HepG2 (cell line): ENCODE data around the gene CLDND2. TPM values are rescaled to one million over a fixed set of nuclear protein-coding genes. Genes with fewer than 3 reads are reported as not detected.

Experiments
- ATAC-seq: fragments of 200-7000 bp; cut with Tn5 transposase; 3 replicates; pipeline ENCODE4 v1.9.1; 2020; ENCODE audit warnings: mild to moderate bottlenecking, moderate library complexity
- BruUV-seq: library from RNA; stranded (reverse); fragments of 400-500 nt; replicated peaks from 2 replicates; lab custom pipeline; 2021; lab: Mats Ljungman, UMichigan
- CTCF ChIA-PET: fragments of 300-600 bp; formaldehyde crosslinking; extraction: SDS; loops from one replicate; lab custom pipeline; 2021; ENCODE audit warnings: low total read pairs, inconsistent platforms, low intra/inter-chr PET ratio; lab: Yijun Ruan, JAX
- POLR2A ChIA-PET: fragments of 350-600 bp; sonication (Branson Sonifier 250); formaldehyde crosslinking; loops from one replicate; lab custom pipeline; 2020; ENCODE audit warnings: antibody characterized with exemption, inconsistent platforms; lab: Yijun Ruan, JAX
- DNase-seq: peaks from one replicate; pipeline ENCODE4 v3.0.0-alpha.2; 2015; ENCODE audit warnings: low spot score
- FAIRE-seq: peaks from 3 replicates; lab custom pipeline; 2011; peaks lifted over from hg19 to GRCh38; lab: Jason Lieb, UNC
- H2AFZ ChIP-seq: one replicate; pipeline ENCODE4 v1.6.1; 2011; ENCODE audit warnings: low read length, inconsistent platforms
- H3K27ac ChIP-seq: fragments of 300-600 bp; 3 replicates; pipeline ENCODE4 v1.8.0; 2011; ENCODE audit warnings: mixed run types, mild to moderate bottlenecking, mixed read lengths, low read length, inconsistent platforms; ENCODE audit not compliant: insufficient read depth; ENCODE audit errors: extremely low read length
- H3K27me3 ChIP-seq, 2 experiments: fragments of 200-600 bp in 1 of 2; 2 replicates in 1 of 2; 3 replicates in 1 of 2; pipeline versions ENCODE4 v1.6.0 to v1.8.0; 2011; ENCODE audit warnings: low read length in 2 of 2, mild to moderate bottlenecking in 2 of 2, moderate library complexity in 2 of 2, inconsistent platforms in 1 of 2; ENCODE audit not compliant: insufficient read depth in 2 of 2, control insufficient read depth in 1 of 2
- H3K36me3 ChIP-seq, 2 experiments: fragments of 200-600 bp in 1 of 2; replicated peaks in 1 of 2; 2 replicates in 1 of 2; 3 replicates in 1 of 2; pipeline versions ENCODE4 v1.5.1 to v1.8.0; 2011; ENCODE audit warnings: low read length in 2 of 2, inconsistent platforms in 1 of 2; ENCODE audit not compliant: insufficient read depth in 2 of 2, control insufficient read depth in 1 of 2
- H3K4me1 ChIP-seq: 2 replicates; pipeline ENCODE4 v1.5.1; 2012; ENCODE audit warnings: low read length, inconsistent platforms; ENCODE audit not compliant: insufficient read depth
- H3K4me2 ChIP-seq: 2 replicates; pipeline ENCODE4 v1.6.0; 2011; ENCODE audit warnings: low read depth, low read length, inconsistent platforms
- H3K4me3 ChIP-seq, 3 experiments: fragments of 200-600 bp in 1 of 3; sonication (generic), shearing (Covaris generic) in 1 of 3; replicated peaks in 1 of 3; 2 replicates each; pipeline ENCODE4 v1.5.1; 2011 to 2016; ENCODE audit warnings: low read length in 3 of 3, inconsistent platforms in 2 of 3, low read depth in 2 of 3, mild to moderate bottlenecking in 2 of 3, control low read depth in 1 of 3, mixed read lengths in 1 of 3; ENCODE audit not compliant: insufficient read depth in 1 of 3
- H3K79me2 ChIP-seq: one replicate; pipeline ENCODE4 v1.6.1; 2011; ENCODE audit warnings: low read length, inconsistent platforms; ENCODE audit not compliant: insufficient read depth
- H3K9ac ChIP-seq: 2 replicates; pipeline ENCODE4 v1.6.0; 2011; ENCODE audit warnings: mild to moderate bottlenecking, low read depth, low read length, inconsistent platforms; ENCODE audit not compliant: insufficient read depth
- H3K9me3 ChIP-seq: 2 replicates; pipeline ENCODE4 v1.5.1; 2012; ENCODE audit warnings: mild to moderate bottlenecking, low read length
- H4K20me1 ChIP-seq: 2 replicates; pipeline ENCODE4 v1.6.0; 2011; ENCODE audit warnings: inconsistent platforms, mild to moderate bottlenecking, low read length, moderate library complexity; ENCODE audit not compliant: insufficient read depth
- ATF2 ChIP-seq: sonication (generic); formaldehyde crosslinking; IDR thresholded peaks from 2 replicates; pipeline ENCODE4 v1.4.0; 2020; ENCODE audit warnings: missing genetic modification reagents
- BHLHE40 ChIP-seq: IDR thresholded peaks from 2 replicates; pipeline ENCODE4 v1.6.1; 2011; ENCODE audit warnings: low read length, improper control_type of control experiment
- CC2D1A ChIP-seq: sonication (generic); formaldehyde crosslinking; IDR thresholded peaks from 2 replicates; pipeline ENCODE4 v1.8.1; 2023; ENCODE audit warnings: mild to moderate bottlenecking, missing genetic modification reagents
- ETV5 ChIP-seq: IDR thresholded peaks from 2 replicates; pipeline ENCODE4 v1.6.1; 2018; ENCODE audit warnings: missing biosample characterization, missing genetic modification reagents, inconsistent platforms, borderline replicate concordance
- FOSL2 ChIP-seq: sonication (generic); formaldehyde crosslinking; IDR thresholded peaks from 2 replicates; pipeline ENCODE4 v1.4.0; 2020; ENCODE audit warnings: missing genetic modification reagents
- FOXP4 ChIP-seq: sonication (generic); formaldehyde crosslinking; IDR thresholded peaks from 2 replicates; pipeline ENCODE4 v1.4.0; 2020; ENCODE audit warnings: missing genetic modification reagents
- GATAD2A ChIP-seq: IDR thresholded peaks from 2 replicates; pipeline ENCODE4 v1.6.1; 2016
- ISL2 ChIP-seq: sonication (generic); formaldehyde crosslinking; IDR thresholded peaks from 2 replicates; pipeline ENCODE4 v1.5.0; 2020; ENCODE audit warnings: missing genetic modification reagents
- LCORL ChIP-seq, 2 experiments: fragments of 450-650 bp in 1 of 2; sonication (generic) in 1 of 2; formaldehyde crosslinking in 1 of 2; IDR thresholded peaks; 2 replicates each; pipeline versions ENCODE4 v1.5.0 to v1.6.1; 2017 to 2020; ENCODE audit warnings: antibody characterized with exemption in 1 of 2, missing genetic modification reagents in 1 of 2
- MIER3 ChIP-seq: IDR thresholded peaks from 2 replicates; pipeline ENCODE4 v1.6.1; 2016; ENCODE audit warnings: missing compliant biosample characterization, borderline replicate concordance
- MIXL1 ChIP-seq: IDR thresholded peaks from 2 replicates; pipeline ENCODE4 v1.6.1; 2016
- MLX ChIP-seq: IDR thresholded peaks from 2 replicates; pipeline ENCODE4 v1.6.1; 2016
- NFYB ChIP-seq: sonication (generic); formaldehyde crosslinking; IDR thresholded peaks from 2 replicates; pipeline ENCODE4 v1.4.0; 2020; ENCODE audit warnings: missing genetic modification reagents
- POLR2AphosphoS2 ChIP-seq: IDR thresholded peaks from 2 replicates; pipeline ENCODE4 v1.6.1; 2011; ENCODE audit warnings: low read depth, low read length, improper control_type of control experiment
- RFX1 ChIP-seq: fragments of 450-650 bp; IDR thresholded peaks from 2 replicates; pipeline ENCODE4 v1.6.1; 2017
- SP4 ChIP-seq: sonication (generic); formaldehyde crosslinking; IDR thresholded peaks from 2 replicates; pipeline ENCODE4 v1.8.1; 2023; ENCODE audit warnings: mild to moderate bottlenecking, missing genetic modification reagents
- TGIF2 ChIP-seq: IDR thresholded peaks from 2 replicates; pipeline ENCODE4 v1.6.1; 2016; ENCODE audit warnings: control low read depth, missing compliant biosample characterization
- THAP11 ChIP-seq: IDR thresholded peaks from 2 replicates; pipeline ENCODE4 v1.6.1; 2016; ENCODE audit warnings: missing biosample characterization, missing genetic modification reagents
- TSC22D2 ChIP-seq: sonication (generic); formaldehyde crosslinking; IDR thresholded peaks from 2 replicates; pipeline ENCODE4 v1.5.1; 2020; ENCODE audit warnings: missing genetic modification reagents, mild to moderate bottlenecking, borderline replicate concordance
- ZNF205 ChIP-seq: IDR thresholded peaks from 2 replicates; pipeline ENCODE4 v1.6.1; 2018; ENCODE audit warnings: missing biosample characterization, missing genetic modification reagents
- ZNF207 ChIP-seq: fragments of 450-650 bp; IDR thresholded peaks from 2 replicates; pipeline ENCODE4 v1.6.1; 2016; ENCODE audit warnings: antibody characterized with exemption, borderline replicate concordance
- ZNF580 ChIP-seq: IDR thresholded peaks from 2 replicates; pipeline ENCODE4 v1.6.1; 2016; ENCODE audit warnings: low read depth, borderline replicate concordance
- ZNF674 ChIP-seq: sonication (generic); formaldehyde crosslinking; IDR thresholded peaks from 2 replicates; pipeline ENCODE4 v1.5.0; 2020; ENCODE audit warnings: low read depth, mild to moderate bottlenecking, missing genetic modification reagents
- ZNF792 ChIP-seq: IDR thresholded peaks from 2 replicates; pipeline ENCODE4 v1.6.1; 2016
- WGBS: methylation state at CpG from one replicate; pipeline ENCODE4 v1.1.6; 2017; ENCODE audit warnings: low lambda C conversion rate; 5-methylcytosine and 5-hydroxymethylcytosine counted together
- in situ Hi-C: cut with HindIII; loops from 2 replicates; pipeline ENCODE4 v1.10.0; 2017; ENCODE audit warnings: low pct_unique_long_range_greater_than_20kb; ENCODE audit not compliant: extremely low pct_ligation_motif_present
- intact Hi-C: fragments of 100-400 bp; cut with micrococcal nuclease; formaldehyde crosslinking; loops from one replicate; pipeline ENCODE4 v1.10.0; 2022; ENCODE audit not compliant: unreplicated experiment
- polyA plus RNA-seq, 8 experiments: library from polyadenylated mRNA; depleted of rRNA in 3 of 8; stranded (reverse) in 7 of 8; unstranded in 1 of 8; fragments of >200 nt; fragmentation: Illumina TruSeq in 4 of 8; extraction: Trizol in 4 of 8; gene quantifications; 2 replicates each; pipeline versions ENCODE4 v1.2.1 to v1.2.3, GENCODE V29; 2011 to 2016; ENCODE audit warnings: low read depth in 4 of 8, missing spikeins in 1 of 8, mixed read lengths in 1 of 8; ENCODE audit not compliant: insufficient read depth in 1 of 8
- total RNA-seq, 5 experiments: library from RNA; depleted of rRNA; stranded (reverse); fragments of >200 nt; fragmentation: Illumina TruSeq; extraction: Trizol; gene quantifications; 2 replicates each; pipeline ENCODE4 v1.2.3, GENCODE V29; 2016; ENCODE audit warnings: low read depth in 1 of 5

Gene CLDND2
- total and polyA plus RNA-seq, 2 of the 13 experiments (the other 11 are each of a cell fraction or from before 2014, with no cell fraction given) = 0.84 to 1.8 TPM

- POLR2A ChIA-PET = interaction anchor here (1.1 to 4.7 kb wide), 9 partner anchors 10 to 53 kb away, joined by 4 to 309 read pairs (median 8); partner anchors contain the start of genes ETFB, LIM2, NKG7 and VSIG10L
- no peaks in the 10 kb centered on the region for H3K9me3 ChIP-seq
- H3K27ac ChIP-seq = peak overlapping the region; percentile 100
- H3K27me3 ChIP-seq = no peaks in the 10 kb centered on the region; a peak in 1 of 5 replicates
- peaks cover 55% of the 10 kb centered on the region for H3K79me2 ChIP-seq
- H3K4me3 ChIP-seq = peak overlapping the region; percentile 62 to 82 (median 72)
- ATAC-seq (peak; percentile 76), DNase-seq (peak; percentile 99), FAIRE-seq (peak; percentile 91)
- no TSS peak for BruUV-seq
- H3K36me3 ChIP-seq = peaks cover 14 to 19% of the 10 kb centered on the region in 2 experiments
- CTCF ChIA-PET = interaction anchor here (0.9 kb wide), 1 partner anchor 53 kb away, joined by 4 read pairs; no protein-coding TSS in a partner anchor
- WGBS = 0% methylated on average over 8 of the region's 8 CpGs
- intact Hi-C loops (loop anchor here (1.0 kb wide), 2 partner anchors 8 to 13 kb away; no protein-coding TSS in a partner anchor), in situ Hi-C loops (no loop called here)
- H4K20me1 ChIP-seq = peaks cover 9% of the 10 kb centered on the region; the same call in 1 of the 2 replicates
- peak overlapping the region; percentile 97 for H3K4me2 ChIP-seq
- H3K4me1 ChIP-seq = peaks cover 86% of the 10 kb centered on the region
- H2AFZ ChIP-seq = no peak overlapping the region
- H3K9ac ChIP-seq = peak overlapping the region; percentile 99
- TF ChIP-seq ISL2 (CRISPR knock-in tag) (peak; percentile 94), ZNF205 (CRISPR knock-in tag) (no peak), GATAD2A (CRISPR knock-in tag) (peak; percentile 90), NFYB (no peak), POLR2AphosphoS2 (no peak), ZNF792 (CRISPR knock-in tag) (peak; percentile 37; the same call in 1 of the 2 replicates), ATF2 (0 out of 2 replicates have a peak, but pooled peaks have one; percentile 34), ZNF580 (CRISPR knock-in tag) (no peak), MLX (CRISPR knock-in tag) (peak; percentile 74; the same call in 1 of the 2 replicates), MIXL1 (CRISPR knock-in tag) (peak; percentile 48), TGIF2 (CRISPR knock-in tag) (peak; percentile 47; the same call in 1 of the 2 replicates), SP4 (CRISPR knock-in tag) (peak; percentile 53; the same call in 1 of the 2 replicates), CC2D1A (CRISPR knock-in tag) (no peak), THAP11 (peak; percentile 41; the same call in 1 of the 2 replicates), FOXP4 (peak; percentile 90), RFX1 (peak; percentile 12; the same call in 1 of the 2 replicates), ZNF207 (no peak), BHLHE40 (peak; percentile 77), MIER3 (CRISPR knock-in tag) (no peak; the same call in 1 of the 2 replicates), TSC22D2 (CRISPR knock-in tag) (no peak), LCORL (IDR thresholded peaks at IDR 0.05) (no peak), LCORL (CRISPR knock-in tag; IDR thresholded peaks at IDR 0.05) (peak; percentile 54), ZNF674 (CRISPR knock-in tag) (no peak), ETV5 (CRISPR knock-in tag) (peak; percentile 62; the same call in 1 of the 2 replicates), FOSL2 (CRISPR knock-in tag) (peak; percentile 68)
Measured at GRCh38 chr19:51354742-51355148, 14.1 kb downstream of the CLDND2 start.
